ENCODE measurements around the gene NUDCD3. TPM values are rescaled to one million over a fixed set of nuclear protein-coding genes. Genes with fewer than 3 reads are reported as not detected.

Gene NUDCD3
- total RNA-seq, 1 experiment from 2014 or later: 71.9 TPM

GRCh38 chr7:44530990-44531389, 40.5 kb upstream of the NUDCD3 start:
- Histone ChIP-seq H2AFZ (ENCODE audit: low read length) (no peak overlapping the region), H3K27ac (ENCODE audit: insufficient read length, low read depth, low read length) (no peak overlapping the region), H3K14ac (ENCODE audit: insufficient read depth, low read length) (no peak overlapping the region; the same call in 1 of the 2 replicates), H2BK120ac (ENCODE audit: low read depth, low read length, poor library complexity, severe bottlenecking) (no peak overlapping the region), H2BK12ac (ENCODE audit: insufficient read length, low read depth, low read length) (no peak overlapping the region), H4K8ac (replicated peaks; ENCODE audit: insufficient read length, low read depth, low read length) (peak overlapping the region; percentile 9), H3K23ac (ENCODE audit: insufficient read length, low read depth, low read length) (no peak overlapping the region), H3K18ac (ENCODE audit: insufficient read length, low read depth, low read length) (no peak overlapping the region), H3K9ac (ENCODE audit: extremely low read depth, insufficient read length, low read length) (no peak overlapping the region), H3K4me2 (ENCODE audit: insufficient read depth, insufficient read length, low read length) (no peak overlapping the region), H4K20me1 (ENCODE audit: control insufficient read depth, insufficient read depth, insufficient read length) (no peaks in the 10 kb centered on the region), H2BK5ac (ENCODE audit: insufficient read length, low read length) (no peak overlapping the region), H3K4ac (ENCODE audit: low read depth, low read length) (no peak overlapping the region), H3K4me1 (ENCODE audit: insufficient read depth, low read length) (no peaks in the 10 kb centered on the region), H3K56ac (ENCODE audit: insufficient read length, low read depth, low read length) (no peak overlapping the region), H3K79me1 (ENCODE audit: insufficient read depth, low read depth, low read length, poor library complexity, severe bottlenecking) (no peaks in the 10 kb centered on the region), H2BK20ac (ENCODE audit: low read depth, low read length, poor library complexity, severe bottlenecking) (no peak overlapping the region), H3K79me2 (ENCODE audit: insufficient read depth, low read length) (no peaks in the 10 kb centered on the region), H2BK15ac (ENCODE audit: low read depth, low read length) (no peak overlapping the region), H3T11ph (ENCODE audit: low read length) (no peak overlapping the region), H3K23me2 (ENCODE audit: insufficient read length, low read depth, low read length, poor library complexity, severe bottlenecking) (no peaks in the 10 kb centered on the region), H2AK5ac (ENCODE audit: insufficient read length, low read length) (no peak overlapping the region), H4K5ac (ENCODE audit: insufficient read length, low read depth, low read length) (no peak overlapping the region), H4K91ac (ENCODE audit: insufficient read length, low read depth, low read length) (no peak overlapping the region), H3K27me3 (ENCODE audit: insufficient read depth, low read length) (no peaks in the 10 kb centered on the region; the same call in 1 of the 2 replicates), H3K9me3 (ENCODE audit: control insufficient read depth, low read depth, low read length) (no peaks in the 10 kb centered on the region)
- Mint-ChIP-seq H3K4me3 (no peak overlapping the region), H3K36me3 (ENCODE audit: insufficient read depth in 1 of 3, low read depth in 3 of 3) (no peaks in the 10 kb centered on the region; a peak in 1 of 7 replicates), H3K4me1 (peaks cover 0 to 4% of the 10 kb centered on the region in 2 experiments; a peak in 1 of 4 replicates), H3K27ac (peak overlapping the region in 1 of 3 experiments; percentile 36; a peak in 1 of 7 replicates), H3K27me3 (ENCODE audit: low read depth) (peaks cover 3% of the 10 kb centered on the region), H3K9me3 (peaks cover 5 to 11% of the 10 kb centered on the region in 2 experiments)
- no peak for DNase-seq
- TF ChIP-seq CTCF (conservative IDR thresholded peaks at IDR 0.05): no peak
- WGBS (ENCODE audit: extremely low coverage, insufficient read length, low lambda C conversion rate): no CpG with 5 or more reads among the region's 10 CpGs

Measured in H9 (cell line).